Stimulated activated CD4-positive, alpha-beta T cell treated with anti-CD3 and anti-CD28 coated beads, Interleukin-1b, Interleukin-23, amount 100 ng/mL, for 1 hour (primary cell): Measurements from ENCODE around the gene LENEP.
A peak's percentile ranks its signal among the peaks of the same experiment; 100 is the strongest.
"Not testable (repeated sequence)": the region's sequence is repeated elsewhere in the genome, so short reads cannot be mapped to it uniquely, and the experiment has no call there.

Source experiments
- DNase-seq, 2 donors: peaks; one replicate each; pipeline ENCODE4 v3.0.0-alpha.2; 2020; ENCODE audit warnings: low read depth in 2 of 2

Gene LENEP

GRCh38 chr1:154974808-154975408, 18.5 kb upstream of the LENEP start:
- DNase-seq = peak; percentile 84 to 91

- peak in 1 of 2 donors; percentile 34 for DNase-seq
Observed at GRCh38 chr1:154975409-154976059, 17.9 kb upstream of the LENEP start.

- DNase-seq = not testable (repeated sequence)
Observed at GRCh38 chr1:154977762-154978161, 15.6 kb upstream of the LENEP start.

GRCh38 chr1:154978360-154978759, 15.0 kb upstream of the LENEP start:
- no peak for DNase-seq

GRCh38 chr1:154982341-154982740, 11.0 kb upstream of the LENEP start:
- no peak for DNase-seq

- peak; percentile 91 to 93 for DNase-seq
Observed at GRCh38 chr1:154982897-154983648, 10.3 kb upstream of the LENEP start, which contains the start of gene FLAD1. TSS of gene FLAD1 (plus strand) at chr1:154983344. CDS start at chr1:154983695, 351 bp downstream.

- no peak for DNase-seq
Observed at GRCh38 chr1:154983776-154984466, 9.5 kb upstream of the LENEP start.

GRCh38 chr1:154986736-154987135, 6.7 kb upstream of the LENEP start:
- DNase-seq = not testable (repeated sequence)

- no peak for DNase-seq
Observed at GRCh38 chr1:154987326-154987725, 6.1 kb upstream of the LENEP start.

GRCh38 chr1:154988058-154988954, 5.1 kb upstream of the LENEP start:
- DNase-seq = no peak

GRCh38 chr1:154989195-154989860, 4.1 kb upstream of the LENEP start:
- DNase-seq = no peak

- no peak for DNase-seq
Observed at GRCh38 chr1:154990276-154990675, 3.1 kb upstream of the LENEP start.

GRCh38 chr1:154992721-154993571, 440 bp upstream of the LENEP start:
- no peak for DNase-seq

- DNase-seq = no peak
Observed at GRCh38 chr1:154994269-154994587, 842 bp downstream of the LENEP start.

GRCh38 chr1:154994591-154994990, 1.2 kb downstream of the LENEP start:
- DNase-seq = no peak

- not testable (repeated sequence) for DNase-seq
Observed at GRCh38 chr1:154995301-154995983, 2.1 kb downstream of the LENEP start.

- no peak for DNase-seq
Observed at GRCh38 chr1:154996966-154997701, 3.7 kb downstream of the LENEP start.

- no peak for DNase-seq
Observed at GRCh38 chr1:154998201-154998780, 4.9 kb downstream of the LENEP start.
